HG03108 (cell line): ENCODE data around the gene CCT5.
"Not testable (repeated sequence)": the region's sequence is repeated elsewhere in the genome, so short reads cannot be mapped to it uniquely, and the experiment has no call there.

Experiments
- ATAC-seq: cut with Tn5 transposase; IDR thresholded peaks from one replicate; pipeline ENCODE4 v1.9.1; 2021; ENCODE audit warnings: moderate library complexity; ENCODE audit not compliant: unreplicated experiment

The CCT5 gene

DNA sequence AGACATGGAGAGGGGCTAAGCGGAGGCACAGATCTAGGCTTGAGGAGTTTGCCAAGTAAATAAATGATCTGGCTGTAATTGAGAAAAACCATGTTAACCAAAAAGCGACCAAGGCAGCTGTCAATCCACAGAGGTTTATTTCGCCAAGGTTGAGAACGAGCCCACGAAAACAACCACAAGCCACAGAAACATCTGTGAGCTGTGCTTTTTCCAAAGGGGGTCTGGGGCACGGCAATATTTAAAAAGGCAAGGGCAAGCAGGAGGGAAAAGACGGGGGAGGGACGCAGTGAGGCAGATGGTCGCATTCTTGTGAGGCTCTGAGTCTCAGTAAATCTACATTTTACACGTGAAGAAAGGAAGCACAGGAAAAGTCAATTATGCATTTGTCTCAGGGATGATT is 25.4 kb downstream of the CCT5 start:
- no peak for ATAC-seq

DNA sequence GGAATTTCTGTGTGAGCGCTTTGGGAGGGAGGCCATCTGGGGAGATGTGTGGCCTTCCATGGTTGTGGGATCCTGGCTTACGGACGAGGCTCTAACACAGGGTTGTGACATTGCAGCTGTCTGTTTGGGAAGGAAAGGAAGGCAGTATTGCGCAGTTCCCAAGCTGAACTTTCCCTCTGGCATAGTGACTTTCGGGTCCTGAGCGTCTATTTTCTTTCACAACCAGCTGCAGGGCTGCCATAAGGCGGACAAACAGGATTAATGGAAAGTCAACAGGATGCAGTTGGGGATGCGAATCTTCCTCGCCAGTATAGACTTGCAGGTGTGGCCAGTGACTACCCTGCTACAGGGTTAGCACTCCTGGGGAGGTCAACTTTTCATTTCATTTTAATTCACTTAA is 25.9 kb downstream of the CCT5 start:
- no peak for ATAC-seq

- ATAC-seq = no peak
Measured at GRCh38 chr5:10276691-10277090, 26.6 kb downstream of the CCT5 start.

DNA sequence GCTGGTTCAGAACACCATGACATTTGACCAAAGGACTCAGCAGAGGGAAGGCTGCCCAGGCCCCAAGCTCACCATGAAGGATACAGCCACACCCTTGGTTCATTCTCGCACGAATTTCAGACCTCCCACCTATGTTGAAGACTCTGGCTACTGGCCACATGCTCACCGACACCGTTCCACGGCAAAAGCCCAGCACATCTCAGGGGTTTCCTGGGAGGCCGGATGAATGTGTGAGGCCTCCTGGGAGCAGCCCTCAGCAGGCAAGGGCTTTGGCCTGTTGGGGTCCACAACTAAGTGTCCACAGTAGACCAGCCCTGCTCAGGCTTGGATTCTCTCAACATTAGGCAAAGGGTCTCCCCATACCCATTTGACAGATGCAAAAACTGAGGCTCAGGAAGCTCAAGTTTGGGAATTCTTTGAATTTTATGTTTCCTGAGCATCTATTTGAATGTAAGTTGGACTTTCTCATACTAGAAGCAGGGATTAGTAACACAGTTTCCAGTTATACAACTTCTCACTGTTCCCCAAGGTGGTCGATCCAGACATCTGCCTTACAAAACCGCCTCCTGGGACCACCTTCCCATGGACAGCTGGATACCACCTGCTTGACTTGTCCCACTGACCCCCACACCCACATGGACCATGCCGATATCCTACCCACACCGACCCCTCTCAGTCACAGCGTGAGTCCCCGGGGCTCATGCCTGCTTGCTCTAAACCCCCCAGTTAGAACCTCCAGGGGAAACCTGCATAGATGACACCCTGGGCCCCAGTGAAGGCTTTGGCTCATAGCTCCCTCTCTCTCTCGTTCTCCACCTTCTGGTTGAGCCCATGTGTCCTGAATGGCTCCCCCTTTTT is 27.9 kb downstream of the CCT5 start:
- ATAC-seq = no peak

GRCh38 chr5:10278658-10279279 is 28.7 kb downstream of the CCT5 start:
- ATAC-seq = no peak

- no peak for ATAC-seq
Measured at GRCh38 chr5:10279328-10279727, 29.2 kb downstream of the CCT5 start.

GRCh38 chr5:10279925-10280720 is 30.0 kb downstream of the CCT5 start:
- ATAC-seq = no peak

DNA sequence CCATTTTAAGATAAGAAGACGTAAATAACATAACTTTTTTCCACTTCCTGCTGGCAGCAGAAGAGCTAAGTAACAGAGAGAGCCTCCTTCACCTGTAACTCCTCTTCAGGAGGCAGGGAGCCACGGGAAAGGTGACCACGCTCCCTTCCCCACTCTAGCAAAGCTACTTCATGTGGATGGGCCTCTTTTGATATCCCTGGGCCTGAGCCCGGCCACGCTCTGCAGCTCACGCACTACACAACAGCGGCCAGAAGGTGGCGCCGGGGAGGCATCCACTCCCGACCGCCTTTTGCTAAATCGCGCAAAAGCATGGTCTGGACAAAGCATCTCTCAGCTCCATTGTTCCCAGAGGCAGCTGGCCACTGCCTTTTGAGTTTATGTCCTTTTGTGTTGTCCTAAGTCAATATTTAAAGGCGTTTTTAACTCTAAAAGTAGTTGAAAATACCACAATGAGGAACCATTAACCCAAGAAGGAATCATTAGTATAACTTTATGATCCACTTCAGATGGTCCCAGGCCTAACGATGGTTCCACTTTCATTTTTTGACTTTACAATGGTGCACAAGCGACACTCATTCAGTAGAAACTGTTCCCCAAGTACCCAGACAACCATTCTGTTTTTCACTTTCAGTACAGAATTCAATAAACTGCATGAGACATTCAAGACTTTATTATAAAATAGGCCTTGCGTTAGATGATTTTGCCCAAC is 34.0 kb downstream of the CCT5 start:
- peak; percentile 87 for ATAC-seq

DNA sequence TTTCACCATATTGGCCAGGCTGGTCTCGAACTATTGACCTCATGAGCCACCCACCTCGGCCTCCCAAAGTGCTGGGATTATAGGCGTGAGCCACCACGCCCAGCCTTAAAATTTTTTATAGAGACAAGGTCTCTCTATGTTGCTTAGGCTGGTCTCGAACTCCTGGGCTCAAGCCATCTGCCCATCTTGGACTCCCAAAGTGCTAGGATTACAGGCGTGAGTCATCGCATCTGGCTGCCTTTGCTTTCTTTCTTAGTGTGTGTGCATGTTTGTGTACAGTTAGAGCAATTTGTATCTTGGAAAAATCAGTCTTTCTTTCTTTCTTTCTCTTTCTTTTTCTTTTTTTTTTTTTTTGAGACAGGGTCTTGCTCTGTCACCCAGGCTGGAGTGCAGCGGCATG is 35.3 kb downstream of the CCT5 start:
- ATAC-seq = not testable (repeated sequence)

GRCh38 chr5:10286162-10286861 is 36.2 kb downstream of the CCT5 start:
- ATAC-seq = no peak

- no peak for ATAC-seq
Measured at GRCh38 chr5:10286862-10287227, 36.8 kb downstream of the CCT5 start.

DNA sequence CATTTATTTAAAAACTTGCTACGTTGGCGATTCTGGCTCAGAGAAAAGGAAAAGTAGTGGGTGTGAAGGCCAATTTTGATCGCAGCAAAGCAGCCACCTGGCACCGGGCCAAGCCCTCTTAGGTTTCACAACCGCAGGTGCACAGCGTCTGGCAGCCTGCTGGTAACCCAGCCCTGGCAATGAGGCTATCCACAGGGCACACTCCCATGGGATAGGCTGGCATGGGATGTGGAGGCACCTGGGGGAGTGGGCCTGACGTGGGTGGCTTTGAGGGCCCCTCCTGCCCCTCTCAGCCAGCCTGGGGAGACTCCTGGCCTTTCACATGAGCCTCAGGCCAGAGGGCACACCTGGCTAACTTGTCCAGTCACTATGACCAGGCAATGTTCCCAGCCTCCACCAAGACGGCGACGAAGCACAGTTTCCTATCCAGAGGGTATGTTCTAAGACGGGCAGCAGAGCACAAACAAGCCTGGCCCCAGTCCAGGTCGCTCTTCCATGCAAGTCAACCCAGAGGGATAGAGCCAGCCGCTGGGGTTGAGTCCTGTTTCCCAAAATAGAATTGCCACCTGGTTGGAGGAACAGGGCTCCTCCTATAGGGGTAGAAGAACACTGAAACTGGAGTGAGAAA is 38.6 kb downstream of the CCT5 start:
- peak; percentile 46 for ATAC-seq

DNA sequence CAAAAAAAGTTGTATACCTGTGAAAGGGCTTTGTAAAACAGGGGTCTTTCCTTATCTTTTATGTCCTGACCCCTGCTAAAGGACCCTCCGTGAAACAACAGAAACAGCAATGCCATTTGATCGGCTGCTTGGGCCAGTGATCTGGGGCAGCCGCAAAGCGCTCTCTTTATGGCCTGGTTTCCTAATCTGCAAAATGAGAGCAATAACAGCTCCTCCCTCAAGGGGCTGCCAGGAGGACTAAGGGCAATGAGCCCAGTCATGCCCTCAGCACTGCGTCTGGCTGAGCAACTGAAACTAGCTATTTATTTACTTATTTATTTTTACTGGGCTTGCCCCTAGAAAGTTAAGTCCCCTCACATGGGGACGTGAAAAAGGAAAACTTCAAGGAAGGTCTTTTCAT is 39.3 kb downstream of the CCT5 start:
- ATAC-seq = no peak

DNA sequence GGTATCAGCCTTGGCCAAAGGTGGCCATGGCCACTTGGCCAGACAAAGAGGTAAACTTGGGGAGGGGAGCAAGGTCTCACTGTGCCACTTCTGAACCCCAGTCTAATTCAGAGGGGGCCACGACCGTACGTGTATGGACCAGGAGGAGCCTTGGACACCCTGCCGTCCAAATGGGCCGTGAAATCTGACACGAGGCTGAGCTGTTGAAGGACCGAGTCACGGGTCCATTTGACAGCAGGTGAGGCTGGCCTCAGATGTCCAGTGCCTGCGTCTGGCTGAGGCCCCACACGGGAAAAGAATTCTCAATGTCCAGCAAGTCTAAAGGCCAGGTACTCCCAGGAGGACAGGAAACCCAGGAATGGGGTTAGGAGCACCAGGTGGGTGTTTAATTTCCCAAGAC is 39.9 kb downstream of the CCT5 start:
- ATAC-seq = no peak

DNA sequence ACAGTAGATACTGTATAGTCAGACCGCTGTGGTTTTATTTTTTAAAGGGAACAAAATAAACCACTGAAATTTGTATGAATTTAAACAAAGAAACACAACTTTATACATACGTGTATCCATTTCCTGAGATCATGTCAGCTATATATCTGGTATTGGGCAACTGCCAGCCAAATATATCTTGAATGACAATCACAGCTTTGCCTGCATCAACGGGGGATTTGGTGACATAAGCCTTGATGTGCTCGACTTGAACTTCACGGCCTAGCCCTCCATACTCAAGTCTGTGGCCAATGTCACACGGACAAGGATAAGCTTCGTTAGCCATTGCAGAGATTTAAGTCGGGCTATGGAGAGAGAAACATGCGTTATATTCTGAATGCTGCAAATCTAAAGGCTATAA is 40.4 kb downstream of the CCT5 start:
- no peak for ATAC-seq

DNA sequence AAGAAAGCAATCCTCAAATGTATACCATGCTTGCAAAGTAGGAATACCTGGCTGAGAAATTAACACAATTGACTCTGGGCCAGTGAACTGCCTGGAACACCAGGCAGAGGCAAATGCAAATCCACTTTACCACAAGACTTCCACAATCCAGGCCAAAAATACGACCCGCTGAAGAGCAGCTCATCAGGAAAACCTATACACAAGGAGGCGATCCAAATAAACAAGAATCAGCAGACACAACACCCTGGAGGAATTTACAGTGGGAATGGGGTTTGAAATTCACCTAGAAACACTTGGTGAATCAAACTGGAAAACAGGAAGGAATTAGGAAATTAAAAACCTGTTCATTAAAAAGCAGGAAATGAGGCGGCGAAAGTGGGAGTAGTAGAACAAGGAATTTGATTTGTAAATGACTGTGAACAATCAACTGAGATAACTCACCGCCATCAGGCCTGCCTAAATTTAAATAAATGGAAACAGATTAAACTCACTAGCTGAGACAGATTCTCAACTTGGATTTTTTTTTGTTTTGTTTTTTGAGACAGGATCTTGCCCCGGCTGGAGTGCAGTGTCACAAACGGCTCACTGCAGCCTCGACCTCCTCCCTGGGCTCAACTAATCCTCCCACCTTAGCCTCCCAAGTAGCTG is 41.7 kb downstream of the CCT5 start:
- ATAC-seq = no peak

DNA sequence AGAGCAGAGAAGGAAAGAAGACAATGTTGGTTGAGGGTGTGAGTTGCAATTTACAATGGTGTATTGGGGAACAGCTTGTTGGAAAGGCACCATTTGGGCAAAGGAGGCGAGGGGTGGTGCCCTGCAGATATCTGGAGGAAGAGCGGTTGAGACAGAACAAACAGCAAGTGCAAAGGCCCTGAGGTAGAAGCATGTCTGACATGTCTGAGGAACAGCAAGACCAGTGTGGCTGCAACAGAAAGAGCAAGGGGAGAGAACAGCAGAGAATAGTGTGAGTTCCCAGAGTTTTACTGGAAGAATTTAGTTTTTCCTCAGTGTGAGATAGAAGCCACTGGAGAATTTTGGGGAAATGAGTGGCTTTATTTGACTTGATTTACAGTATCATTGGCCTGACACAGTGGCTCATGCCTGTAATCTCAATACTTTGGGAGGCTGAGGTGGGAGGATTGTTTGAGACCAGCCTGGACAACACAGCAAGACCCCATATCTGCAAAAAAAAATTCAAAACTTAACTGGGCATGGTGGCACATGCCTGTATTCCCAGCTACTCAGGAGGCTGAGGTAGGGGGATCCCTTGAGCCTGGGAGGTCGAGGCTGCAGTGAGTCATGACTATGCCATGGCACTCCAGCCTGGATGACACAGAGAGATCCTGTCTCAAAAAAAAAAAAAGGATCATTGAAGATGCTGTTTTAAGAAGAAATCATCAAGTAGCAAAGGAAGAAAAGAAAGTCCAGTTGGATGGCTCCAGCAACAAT is 44.0 kb downstream of the CCT5 start:
- no peak for ATAC-seq

GRCh38 chr5:10295619-10296326 is 45.7 kb downstream of the CCT5 start:
- no peak for ATAC-seq
